GM21717 (cell line): ENCODE measurements around the gene VSIG2.

ENCODE experiments used
- ATAC-seq: cut with Tn5 transposase; IDR thresholded peaks from one replicate; pipeline ENCODE4 v1.9.1; 2021; ENCODE audit warnings: mild to moderate bottlenecking, moderate library complexity; ENCODE audit not compliant: unreplicated experiment

VSIG2 gene

DNA sequence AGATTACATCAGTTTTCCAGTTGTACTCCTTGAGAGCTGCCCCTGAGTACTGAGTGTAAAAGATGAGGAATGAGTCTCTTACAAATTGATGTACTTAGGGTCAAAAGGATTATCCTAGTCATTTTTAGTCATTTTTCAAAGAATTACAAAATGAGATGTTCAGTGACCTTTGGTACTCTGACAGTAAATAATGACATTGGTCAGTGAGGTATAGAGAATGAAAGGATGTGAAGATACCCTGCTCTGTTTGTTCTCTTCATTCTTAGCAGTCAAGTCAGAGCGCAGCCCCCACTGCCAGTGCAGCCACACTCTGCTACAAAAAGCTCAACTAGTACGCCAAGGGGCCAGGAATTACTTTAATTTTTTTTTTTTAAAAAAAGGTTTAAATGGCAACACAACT lies 14.1 kb upstream of the VSIG2 start:
- ATAC-seq: no peak

DNA sequence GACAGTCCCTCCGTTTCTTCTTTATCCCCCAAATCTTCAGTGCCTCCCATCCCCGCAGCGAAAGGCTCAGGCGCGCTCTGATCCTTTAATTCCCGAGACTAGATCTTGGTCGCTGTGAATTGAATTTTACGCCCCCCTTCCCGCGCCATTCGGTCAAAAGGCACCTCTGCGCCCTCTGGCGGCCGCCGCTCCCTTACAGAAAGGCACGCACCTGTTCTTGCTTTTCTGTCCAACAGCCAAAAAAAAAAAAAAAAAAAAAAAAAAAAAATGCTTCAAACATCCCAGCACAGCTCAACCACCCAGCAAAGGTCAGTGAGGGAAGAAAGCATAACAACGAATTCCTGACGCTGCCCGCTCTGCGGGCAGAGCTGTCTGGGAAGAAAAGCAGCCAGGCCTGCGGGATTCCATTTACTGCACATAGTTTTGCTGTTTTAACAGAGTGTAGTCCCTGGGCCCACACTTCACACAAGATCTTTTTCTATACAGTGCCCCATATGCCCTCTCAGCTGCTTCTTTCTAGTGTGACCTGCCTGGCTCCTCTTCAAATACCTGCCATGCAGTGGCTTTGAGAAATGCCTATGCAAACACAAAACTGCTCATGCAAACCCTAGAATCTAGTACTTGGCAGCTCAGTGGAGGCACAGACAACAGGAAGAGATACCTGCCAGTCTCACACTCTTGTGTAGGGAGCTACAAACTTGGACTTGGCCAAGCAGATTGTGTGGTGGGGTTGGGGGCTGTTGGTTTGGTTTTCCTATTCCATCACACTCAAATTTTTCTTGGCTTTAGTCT lies 11.3 kb upstream of the VSIG2 start:
- ATAC-seq: peak; percentile 22

DNA sequence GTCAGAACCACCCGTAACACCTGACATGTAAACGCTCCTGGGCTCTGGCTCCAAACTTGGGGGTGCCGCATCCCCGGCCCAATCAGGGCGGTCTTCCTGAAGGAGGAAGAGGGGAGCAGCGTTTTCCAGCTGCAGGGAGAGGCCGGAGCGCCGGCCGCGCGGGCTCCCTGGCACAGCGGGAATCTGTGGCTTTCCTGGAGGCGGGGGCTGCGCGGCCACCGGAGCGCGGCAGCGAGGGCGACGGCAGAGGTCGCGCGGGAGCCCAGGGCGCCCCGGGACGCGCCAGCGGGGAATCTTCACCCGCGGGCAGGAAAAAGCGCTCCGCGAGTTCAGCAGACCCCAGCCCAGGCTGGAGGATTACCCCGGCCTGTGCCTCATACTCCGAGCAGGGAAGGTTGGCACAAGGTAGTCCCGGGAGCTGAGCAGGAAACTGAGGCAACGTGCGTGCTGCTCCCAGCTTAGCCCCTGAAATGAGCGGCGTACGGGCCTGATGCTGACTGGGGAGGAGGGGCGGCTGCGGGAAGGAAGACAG lies 10.6 kb upstream of the VSIG2 start:
- peak; percentile 16 for ATAC-seq

DNA sequence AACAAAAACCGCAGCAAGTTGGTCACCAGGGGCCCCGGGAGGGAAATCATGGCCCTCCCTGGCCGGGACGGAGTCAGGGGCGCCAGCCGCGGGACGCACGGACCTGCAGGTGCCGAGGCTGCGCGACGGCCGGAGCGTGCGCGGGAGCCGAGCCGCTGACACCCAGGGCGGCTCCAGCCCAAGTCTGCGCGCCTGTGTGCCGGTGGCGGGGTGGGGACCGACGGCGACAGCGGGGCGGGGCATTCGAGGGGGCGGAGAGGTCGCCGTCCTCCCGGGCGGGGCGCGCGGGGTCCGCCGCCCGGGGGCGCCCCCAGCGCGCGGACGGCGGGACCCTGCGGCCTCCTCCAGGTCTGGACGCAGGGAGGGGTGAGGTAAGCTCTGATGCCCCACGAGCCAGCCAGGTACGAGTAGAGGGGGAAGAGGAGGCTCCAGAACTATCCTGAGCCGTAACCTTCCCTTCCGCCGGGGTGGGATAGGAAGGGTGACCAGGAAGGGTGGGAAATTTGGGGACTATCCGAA lies 10.1 kb upstream of the VSIG2 start, which contains the start of gene ESAM:
ESAM (minus strand) TSS at position 186 of the 519 bp plus-strand sequence; CDS start at position 50, 136 bp downstream.
- peak; percentile 61 for ATAC-seq

DNA sequence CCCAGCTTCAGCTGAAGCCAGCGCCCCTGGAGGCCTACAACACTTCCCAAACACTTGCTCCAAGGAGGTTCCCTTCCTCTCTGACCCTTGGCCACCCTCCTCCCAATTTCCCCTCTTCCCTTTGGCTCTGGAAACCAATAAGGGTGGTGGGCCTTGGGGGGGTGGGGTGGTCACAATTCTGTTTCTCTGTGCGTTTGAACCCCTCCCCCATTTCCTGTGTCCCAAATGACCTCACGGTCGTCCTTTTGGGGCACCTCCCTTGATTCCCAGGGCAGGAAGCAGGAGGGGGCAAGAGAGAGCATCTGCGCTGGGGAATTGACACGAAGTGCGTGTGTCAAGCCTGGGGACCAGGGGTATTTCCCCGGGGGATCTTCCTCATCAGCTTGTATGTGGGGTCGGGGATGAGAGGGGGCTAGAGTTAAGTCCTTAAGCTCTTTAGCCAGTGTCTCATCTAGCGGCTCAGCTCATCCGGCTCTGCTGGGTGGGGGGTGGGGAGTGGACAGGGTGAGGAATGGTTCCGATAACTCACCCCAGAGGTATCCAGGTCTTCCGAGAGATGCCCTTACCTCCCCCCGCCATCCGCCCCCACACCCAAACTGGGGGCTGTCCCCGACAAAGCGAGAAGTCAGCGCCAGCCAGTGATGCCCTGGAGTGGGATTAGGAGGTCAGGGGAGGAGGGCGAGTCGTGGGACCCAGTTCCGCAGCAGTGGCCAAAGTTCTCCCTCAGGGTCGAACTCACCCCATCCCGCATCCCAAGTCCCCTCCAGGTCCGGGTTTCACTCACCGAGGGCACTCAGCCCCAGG lies 9.4 kb upstream of the VSIG2 start:
- peak; percentile 3 for ATAC-seq

DNA sequence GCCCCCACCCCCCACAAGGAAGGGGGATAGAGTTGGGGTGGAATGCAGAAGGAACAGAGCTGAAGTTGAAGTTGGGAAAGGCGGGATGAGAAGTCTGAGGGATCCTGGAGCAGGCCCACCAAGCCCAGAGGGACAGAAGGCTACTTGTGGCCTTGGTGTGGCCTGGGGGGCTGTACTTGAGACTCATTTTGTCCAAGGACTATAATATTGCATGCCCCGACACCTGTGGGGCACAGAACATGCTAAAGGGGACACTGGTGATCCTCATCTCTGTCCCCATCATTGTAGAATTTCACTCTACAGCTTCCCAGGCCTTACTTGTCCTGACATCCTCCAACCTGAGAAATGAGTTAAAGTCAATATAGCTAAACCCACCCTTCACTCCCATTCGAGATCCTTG lies 8.8 kb upstream of the VSIG2 start:
- ATAC-seq: no peak

DNA sequence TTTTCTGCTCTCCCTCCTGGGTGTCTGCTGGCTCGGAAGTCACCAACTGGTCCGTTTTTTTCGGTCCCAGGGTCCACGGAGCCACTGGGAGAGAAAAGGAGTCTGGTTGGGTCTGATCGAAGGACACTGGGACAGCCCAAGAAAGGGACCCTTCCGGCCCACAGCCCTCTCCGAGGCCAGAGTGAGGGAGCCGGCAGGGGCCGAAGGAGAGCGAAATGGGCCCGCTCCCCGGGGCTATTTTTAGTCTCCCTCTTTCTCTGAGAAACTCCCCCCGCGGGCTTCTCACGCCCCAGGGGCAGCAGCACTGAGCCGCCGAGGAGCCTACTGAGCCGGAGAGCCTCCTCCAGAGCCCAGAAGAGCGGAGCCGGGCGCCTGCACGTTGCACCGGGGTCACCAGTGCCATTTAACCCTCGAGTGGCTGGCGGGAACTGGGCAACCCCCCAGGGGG lies 8.2 kb upstream of the VSIG2 start:
- ATAC-seq: peak; percentile 36

DNA sequence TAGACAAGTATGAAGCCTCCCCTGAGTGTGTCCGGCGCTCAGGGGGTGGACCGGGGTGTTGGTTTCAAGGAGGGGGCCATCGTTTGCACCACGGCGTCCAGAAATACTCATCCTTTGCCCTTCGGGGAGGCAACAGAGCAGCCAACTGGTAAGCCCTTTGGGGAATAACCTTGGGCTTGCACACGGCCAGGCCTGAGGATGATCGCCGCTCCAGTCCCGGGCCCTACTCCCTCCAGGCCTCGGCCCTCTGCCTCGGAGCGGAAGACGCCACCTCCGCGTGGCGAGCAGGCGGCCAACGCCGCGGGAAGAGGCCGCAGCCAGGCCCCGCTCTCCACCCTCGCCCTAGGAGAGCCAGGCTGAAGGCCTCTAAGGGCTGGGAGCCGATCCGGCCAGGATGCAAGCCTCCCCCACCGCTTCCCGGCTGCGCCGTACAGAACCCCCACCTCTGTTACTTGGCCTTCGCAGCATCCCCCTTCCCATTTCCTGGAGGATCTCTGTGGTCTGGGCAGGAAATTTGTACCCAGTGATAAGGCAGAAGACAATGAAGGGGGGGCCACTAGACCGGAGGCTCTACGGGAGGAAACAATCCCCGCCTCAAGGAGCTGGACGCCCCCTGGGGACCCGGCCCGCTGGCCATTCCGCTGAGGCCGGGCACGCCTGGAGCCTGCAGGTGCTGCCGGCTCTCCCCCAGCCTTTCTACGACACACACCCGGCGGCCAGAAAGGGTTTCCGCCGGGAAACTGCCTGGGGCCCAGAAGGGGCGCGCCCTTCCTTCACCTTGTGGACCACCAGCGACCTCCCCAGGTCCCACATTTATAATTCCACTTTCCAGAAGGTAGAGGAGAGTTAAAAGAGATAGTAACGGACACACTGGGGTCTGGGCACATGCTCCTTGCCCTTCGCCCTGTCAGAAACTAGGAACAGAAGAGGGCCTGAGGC lies 7.5 kb upstream of the VSIG2 start:
- ATAC-seq: no peak

DNA sequence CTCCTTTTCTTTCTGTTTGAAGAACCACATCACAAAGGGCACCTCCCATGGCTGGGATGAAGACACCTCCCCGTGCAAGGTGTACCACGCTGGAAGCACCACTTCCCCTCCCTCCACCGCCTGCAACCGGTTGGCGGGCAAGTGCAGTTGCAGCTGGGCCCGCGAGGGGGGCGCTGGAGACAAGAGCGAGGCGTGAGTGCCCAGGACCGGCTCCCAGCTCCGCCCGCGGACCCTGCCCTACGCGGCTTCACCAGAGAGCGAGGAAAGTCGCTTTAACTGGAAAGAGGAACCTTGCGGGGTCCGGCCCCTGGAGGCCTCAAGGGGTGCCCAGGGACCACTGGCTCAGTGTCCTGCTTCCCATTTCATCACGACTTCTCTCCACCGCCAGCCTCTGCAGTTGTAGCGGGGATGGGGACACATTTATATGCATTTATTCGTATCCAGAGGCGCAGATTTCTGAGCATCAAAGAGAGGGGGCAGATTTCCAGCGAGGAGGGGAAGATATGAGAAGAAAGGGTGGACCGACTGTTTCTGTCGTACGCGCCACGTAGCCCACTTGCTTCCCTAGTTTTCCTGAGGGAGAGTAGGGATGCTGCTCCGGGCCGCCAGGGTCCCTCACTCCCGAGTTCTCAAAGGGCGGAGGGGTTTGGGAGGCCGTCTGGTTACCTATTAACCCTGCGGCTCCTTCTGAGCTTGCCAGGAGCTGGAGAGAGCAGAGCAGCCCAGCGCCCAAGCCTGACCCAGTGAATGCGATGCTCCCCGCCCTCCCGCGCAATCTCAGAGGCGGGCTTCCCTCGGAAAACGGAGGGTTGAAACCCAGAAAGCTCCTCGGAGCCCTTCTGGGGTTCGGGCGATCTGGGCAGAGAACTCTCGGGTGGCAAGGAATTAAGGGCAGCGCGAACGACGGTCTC lies 6.6 kb upstream of the VSIG2 start:
- ATAC-seq: peak; percentile 42

DNA sequence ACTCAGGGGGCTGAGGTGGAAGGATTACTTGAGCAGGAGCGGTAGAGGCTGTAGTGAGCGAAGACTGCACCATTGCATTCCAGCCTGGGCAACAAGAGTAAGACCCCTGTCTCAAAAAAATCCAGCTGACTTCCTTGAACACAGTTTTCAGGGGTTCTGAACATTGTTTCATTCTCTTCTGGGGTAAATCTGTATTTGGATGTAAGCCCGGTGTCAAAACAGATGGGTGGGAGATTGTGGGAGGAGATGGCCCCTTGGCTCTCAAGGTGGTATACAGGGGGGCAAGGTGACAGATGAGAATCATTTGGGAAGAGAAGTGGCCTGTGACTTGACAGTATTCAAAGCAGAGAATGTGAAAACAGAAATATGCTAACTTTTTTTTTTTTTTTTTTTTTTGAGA lies 5.3 kb upstream of the VSIG2 start:
- ATAC-seq: no peak

DNA sequence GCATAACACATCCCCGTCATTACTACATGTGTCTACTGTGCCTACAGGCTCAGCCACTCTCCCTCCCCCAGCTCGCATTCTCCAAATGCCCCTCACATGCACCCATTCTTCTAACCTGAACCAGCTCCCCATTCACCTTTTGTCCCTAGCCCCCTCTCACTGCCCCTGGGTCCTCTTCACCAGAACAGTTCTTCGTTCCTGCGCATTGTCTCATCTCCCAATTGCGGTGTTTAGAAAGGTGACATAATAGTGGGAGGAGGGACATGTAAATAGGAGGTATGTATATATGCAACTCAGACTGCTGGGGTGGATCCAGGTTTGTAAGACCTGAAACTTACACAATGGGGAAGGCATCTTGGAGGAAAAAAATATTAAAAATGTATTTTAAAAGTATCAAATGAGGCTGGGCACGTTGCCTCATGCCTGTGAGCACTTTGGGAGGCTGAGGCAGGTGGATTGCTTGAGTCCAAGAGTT lies 4.7 kb upstream of the VSIG2 start:
- no peak for ATAC-seq

DNA sequence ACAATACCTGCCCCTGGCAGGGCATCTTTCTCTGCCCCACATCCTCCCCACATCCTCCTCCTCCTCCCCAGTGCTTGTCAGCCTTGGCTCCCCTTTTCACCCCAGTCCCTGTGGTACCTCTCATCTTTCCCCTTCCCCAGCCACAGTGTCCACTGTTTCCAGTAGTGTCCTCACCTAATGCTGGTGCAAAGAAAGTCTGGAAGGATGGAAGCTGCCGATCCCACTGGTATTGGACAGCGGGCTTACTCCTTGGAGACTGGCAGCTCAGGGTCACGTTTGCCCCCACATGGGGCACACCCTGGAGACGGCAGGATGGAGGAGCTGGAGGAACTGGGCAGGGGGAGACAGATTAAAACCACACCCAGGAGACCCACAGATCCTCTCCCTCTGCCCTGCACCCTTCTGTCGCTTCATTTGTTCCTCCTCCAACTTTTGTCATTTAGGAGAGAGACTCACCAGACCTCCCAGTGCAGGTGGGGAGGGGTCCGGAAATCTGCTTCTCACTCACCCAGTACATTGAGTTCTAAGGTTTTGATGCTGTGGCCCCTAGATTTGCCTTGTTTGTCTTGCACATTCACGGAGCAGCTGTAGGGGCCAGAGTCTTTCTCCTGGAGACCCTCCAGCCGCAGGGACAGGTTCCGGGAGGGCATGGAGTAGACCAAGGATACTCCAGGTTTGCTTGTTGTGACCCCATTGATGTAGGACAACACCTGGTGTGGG lies 4.1 kb upstream of the VSIG2 start:
- ATAC-seq: no peak

DNA sequence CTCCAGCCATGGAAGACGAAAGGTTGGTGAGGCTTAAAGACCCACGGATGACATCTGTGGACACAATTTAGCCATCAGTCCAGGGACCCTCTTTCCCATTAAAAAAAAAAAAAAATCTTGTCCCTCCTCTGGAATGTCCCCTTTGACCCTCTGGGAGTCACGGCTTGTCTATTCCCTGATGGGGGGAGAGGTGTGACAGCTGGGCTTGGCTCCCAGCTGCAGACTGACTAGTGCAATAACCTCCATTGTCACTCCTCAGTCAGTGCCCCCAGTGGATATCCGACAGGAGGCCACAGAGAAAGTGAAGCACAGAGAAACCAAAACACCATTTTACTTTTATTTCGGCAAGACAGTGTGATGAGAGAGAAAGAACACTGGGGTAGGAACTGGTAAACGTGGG lies 2.7 kb upstream of the VSIG2 start:
- ATAC-seq: no peak

DNA sequence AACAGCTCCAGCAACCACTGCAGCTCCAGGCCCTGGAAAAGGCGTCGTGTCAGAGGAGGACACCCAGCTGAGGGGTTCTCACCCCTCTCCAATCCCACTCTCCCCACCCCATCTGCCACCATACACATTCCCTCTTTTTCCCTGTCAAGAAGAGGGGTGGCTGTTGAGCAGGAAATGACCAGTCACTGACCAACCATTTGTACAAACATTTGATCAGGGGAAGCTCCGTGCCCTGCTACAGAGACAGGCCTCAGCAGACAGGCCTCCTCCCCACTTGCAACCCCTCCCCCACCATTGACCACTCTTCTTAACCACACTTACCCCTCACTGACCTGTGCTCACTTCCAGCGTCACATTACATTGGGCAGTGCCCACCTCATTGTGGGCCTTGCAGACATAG lies 2.3 kb upstream of the VSIG2 start:
- no peak for ATAC-seq

DNA sequence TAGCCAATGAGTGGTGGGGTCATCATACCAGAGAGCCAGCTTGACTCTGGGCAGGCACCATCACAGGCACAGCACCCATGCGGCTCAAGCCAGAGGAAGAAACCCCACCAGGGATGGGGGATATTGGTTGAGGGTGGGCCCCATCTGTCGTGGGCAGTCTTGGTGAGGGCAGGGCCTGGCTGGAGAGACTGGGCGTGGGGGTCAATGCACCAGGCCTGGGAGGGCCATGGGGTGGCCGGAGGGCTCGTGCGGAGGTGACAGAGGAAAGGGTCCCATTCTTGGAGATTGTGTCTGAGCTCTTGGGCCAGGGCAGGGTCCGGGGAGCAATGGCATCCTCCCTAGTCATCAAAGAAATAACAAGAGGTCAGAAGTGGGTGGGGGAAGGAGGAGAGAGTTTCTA lies 1.6 kb upstream of the VSIG2 start:
- ATAC-seq: no peak

DNA sequence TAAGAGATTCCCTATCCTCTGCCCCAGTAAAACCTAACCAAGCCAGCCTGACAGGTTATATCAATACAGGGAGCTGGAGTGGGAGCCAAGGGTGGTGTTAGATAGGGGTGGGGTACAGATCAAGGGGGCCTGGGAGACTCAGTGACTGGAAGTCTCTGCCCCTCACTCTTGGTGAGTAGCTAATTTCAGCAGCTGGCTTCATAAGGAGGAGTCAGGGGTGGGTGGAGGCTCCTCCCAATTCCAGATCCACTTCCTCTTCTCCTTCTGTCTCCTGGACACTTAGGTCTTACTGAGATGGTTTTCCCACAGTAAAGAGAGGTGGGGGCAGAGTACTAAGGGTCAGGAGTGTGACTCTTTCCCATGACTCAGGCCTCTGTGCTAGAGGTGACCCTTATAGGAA lies 1.1 kb upstream of the VSIG2 start:
- no peak for ATAC-seq

DNA sequence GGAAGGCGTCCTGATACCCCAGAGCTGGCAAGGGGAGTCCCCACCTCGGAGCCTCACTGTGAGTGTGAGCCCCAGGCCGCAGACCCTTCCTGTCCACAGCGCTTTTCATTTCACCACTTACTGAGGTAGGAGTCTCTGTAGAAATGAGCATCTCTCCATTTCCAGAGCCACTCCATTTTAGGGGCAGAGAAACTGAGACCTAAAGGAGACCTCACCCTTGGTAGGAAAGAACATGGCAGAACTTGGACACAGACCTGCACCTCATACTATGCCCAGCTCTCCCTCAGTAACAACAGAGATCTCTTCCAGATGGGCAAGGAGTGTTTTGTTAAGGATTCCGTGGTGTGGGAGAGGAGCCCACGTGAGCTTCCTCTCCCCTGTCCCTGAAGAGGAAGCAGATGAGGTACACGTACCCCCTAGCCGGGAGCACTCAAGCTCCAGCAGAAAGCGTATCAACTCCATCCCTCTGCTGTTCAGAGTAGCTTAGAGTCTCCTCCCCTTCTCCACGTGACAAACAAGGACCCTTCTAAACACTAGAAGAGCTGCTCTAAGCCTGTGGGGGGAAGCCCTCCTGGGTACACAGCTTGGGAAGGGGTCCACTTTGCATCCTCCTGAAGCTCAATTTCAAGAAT lies 532 bp upstream of the VSIG2 start:
- ATAC-seq: no peak

DNA sequence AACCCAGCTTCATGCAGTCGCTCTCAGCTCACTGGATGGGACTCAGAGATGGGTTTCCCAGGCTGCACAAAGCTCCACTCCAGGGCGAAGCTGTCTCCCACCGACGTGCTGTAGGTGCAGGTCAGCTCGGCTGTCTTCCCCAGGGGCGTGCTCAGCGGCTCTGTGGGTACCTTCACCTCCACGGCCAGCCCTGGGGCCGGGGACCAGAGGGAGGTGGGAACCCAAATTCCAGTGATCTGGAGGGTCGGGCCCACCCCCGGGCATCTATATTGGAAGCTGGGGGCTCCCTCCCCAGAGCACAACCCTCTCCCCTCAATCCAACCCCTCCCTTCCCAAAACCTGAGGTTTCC lies 689 bp downstream of the VSIG2 start:
- no peak for ATAC-seq
